Esophagus muscularis mucosa (tissue), 4 donors: ENCODE measurements around the gene ZBTB39. TPM values are rescaled to one million over a fixed set of nuclear protein-coding genes. Genes with fewer than 3 reads are reported as not detected.

Experiments
- DNase-seq: peaks from one replicate; pipeline ENCODE4 v3.0.0-alpha.2; 2017; ENCODE audit errors: extremely low spot score
- H3K27ac ChIP-seq, 4 donors: fragments of 200-600 bp; sonication (generic); replicated peaks in 1 of 4; 1 replicate in 3 of 4; 2 replicates in 1 of 4; pipeline ENCODE4 v1.5.1; 2016 to 2019; ENCODE audit warnings: mild to moderate bottlenecking in 1 of 4
- H3K27me3 ChIP-seq, 4 donors: fragments of 200-600 bp; sonication (generic); one replicate each; pipeline versions ENCODE4 v1.5.1 to v1.6.0; 2016 to 2019
- H3K36me3 ChIP-seq, 4 donors: fragments of 200-600 bp; sonication (generic); one replicate each; pipeline ENCODE4 v1.5.1; 2016 to 2019
- H3K4me1 ChIP-seq, 4 donors: fragments of 200-600 bp; sonication (generic); one replicate each; pipeline ENCODE4 v1.5.1; 2016 to 2019
- H3K4me3 ChIP-seq, 4 donors: fragments of 200-600 bp; sonication (generic); 1 replicate in 2 of 4; 2 replicates in 2 of 4; pipeline ENCODE4 v1.5.1; 2016 to 2019; ENCODE audit warnings: mild to moderate bottlenecking in 4 of 4, moderate library complexity in 1 of 4
- H3K9me3 ChIP-seq, 4 donors: fragments of 200-600 bp; sonication (generic); 1 replicate in 3 of 4; 2 replicates in 1 of 4; pipeline ENCODE4 v1.5.1; 2016 to 2019
- EP300 ChIP-seq: sonication (generic); formaldehyde crosslinking; IDR thresholded peaks from one replicate; pipeline ENCODE4 v1.6.1; 2017; ENCODE audit warnings: antibody characterized with exemption
- POLR2A ChIP-seq: fragments of 450-650 bp; IDR thresholded peaks from one replicate; pipeline ENCODE4 v1.6.1; 2017; ENCODE audit warnings: antibody characterized with exemption, moderate library complexity, mild to moderate bottlenecking, low read depth
- POLR2AphosphoS5 ChIP-seq, 2 donors: sonication (generic); formaldehyde crosslinking; IDR thresholded peaks; one replicate each; pipeline ENCODE4 v1.6.1; 2017; ENCODE audit warnings: antibody characterized with exemption in 2 of 2
- WGBS: methylation state at CpG from one replicate; pipeline ENCODE4 v1.1.5; 2018; 5-methylcytosine and 5-hydroxymethylcytosine counted together
- intact Hi-C: fragments of 100-400 bp; cut with DNase I; formaldehyde crosslinking; loops from one replicate; pipeline ENCODE4 v1.15.1; 2023
- total RNA-seq, 4 donors: library from RNA; depleted of rRNA; stranded (reverse); fragments of >200 nt; gene quantifications; one replicate each; pipeline versions ENCODE4 v1.1.0 to v1.2.1, GENCODE V29; 2016
- TF ChIP-seq, protein P1 (sequence below), 3 experiments: fragments of 200-600 bp in 2 of 3; fragments of 450-650 bp in 1 of 3; sonication (generic) in 2 of 3; IDR thresholded peaks; one replicate each; pipeline ENCODE4 v1.5.1; 2017 to 2019; ENCODE audit warnings: antibody characterized with exemption in 3 of 3, mild to moderate bottlenecking in 2 of 3, moderate library complexity in 1 of 3

The ZBTB39 gene
- total RNA-seq, 4 donors from 2014 or later: 5.0 to 9.1 (median 7.1) TPM

DNA sequence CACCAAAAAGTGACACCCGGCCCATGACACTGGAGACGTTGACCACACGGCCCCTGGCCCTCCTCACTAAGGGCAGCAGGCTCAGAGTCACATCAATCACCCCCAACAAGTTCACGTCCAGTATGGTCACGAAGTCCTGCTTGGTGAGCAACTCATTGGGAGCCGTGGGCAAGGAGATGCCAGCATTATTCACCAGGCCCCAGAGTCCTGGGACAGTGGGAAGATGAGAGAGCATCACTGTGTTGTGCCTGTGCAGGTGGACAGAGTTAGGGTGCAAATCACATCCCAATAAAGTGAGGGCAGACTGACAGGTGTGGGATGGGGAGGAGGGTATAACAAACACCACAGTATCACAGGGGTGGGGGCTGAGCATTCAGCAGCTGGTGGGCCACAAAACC, 51.4 kb downstream of the ZBTB39 start:
- 73% methylated on average over 4 of the region's 6 CpGs for WGBS
- TF ChIP-seq POLR2A (no peak), EP300 (no peak), POLR2AphosphoS5 (IDR thresholded peaks at IDR 0.05) (no peak)
- TF ChIP-seq, protein P1, sequence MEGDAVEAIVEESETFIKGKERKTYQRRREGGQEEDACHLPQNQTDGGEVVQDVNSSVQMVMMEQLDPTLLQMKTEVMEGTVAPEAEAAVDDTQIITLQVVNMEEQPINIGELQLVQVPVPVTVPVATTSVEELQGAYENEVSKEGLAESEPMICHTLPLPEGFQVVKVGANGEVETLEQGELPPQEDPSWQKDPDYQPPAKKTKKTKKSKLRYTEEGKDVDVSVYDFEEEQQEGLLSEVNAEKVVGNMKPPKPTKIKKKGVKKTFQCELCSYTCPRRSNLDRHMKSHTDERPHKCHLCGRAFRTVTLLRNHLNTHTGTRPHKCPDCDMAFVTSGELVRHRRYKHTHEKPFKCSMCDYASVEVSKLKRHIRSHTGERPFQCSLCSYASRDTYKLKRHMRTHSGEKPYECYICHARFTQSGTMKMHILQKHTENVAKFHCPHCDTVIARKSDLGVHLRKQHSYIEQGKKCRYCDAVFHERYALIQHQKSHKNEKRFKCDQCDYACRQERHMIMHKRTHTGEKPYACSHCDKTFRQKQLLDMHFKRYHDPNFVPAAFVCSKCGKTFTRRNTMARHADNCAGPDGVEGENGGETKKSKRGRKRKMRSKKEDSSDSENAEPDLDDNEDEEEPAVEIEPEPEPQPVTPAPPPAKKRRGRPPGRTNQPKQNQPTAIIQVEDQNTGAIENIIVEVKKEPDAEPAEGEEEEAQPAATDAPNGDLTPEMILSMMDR (IDR thresholded peaks at IDR 0.05): no peak
- Histone ChIP-seq H3K4me3 (no peak overlapping the region), H3K9me3 (peaks cover 0 to 16% (median 9%) of the 10 kb centered on the region in 4 donors), H3K36me3 (peaks cover 0 to 5% (median 0%) of the 10 kb centered on the region in 4 donors), H3K4me1 (no peaks in the 10 kb centered on the region), H3K27ac (no peak overlapping the region), H3K27me3 (no peaks in the 10 kb centered on the region)
- peak; percentile 62 for DNase-seq
- intact Hi-C loops: no loop called here

DNA sequence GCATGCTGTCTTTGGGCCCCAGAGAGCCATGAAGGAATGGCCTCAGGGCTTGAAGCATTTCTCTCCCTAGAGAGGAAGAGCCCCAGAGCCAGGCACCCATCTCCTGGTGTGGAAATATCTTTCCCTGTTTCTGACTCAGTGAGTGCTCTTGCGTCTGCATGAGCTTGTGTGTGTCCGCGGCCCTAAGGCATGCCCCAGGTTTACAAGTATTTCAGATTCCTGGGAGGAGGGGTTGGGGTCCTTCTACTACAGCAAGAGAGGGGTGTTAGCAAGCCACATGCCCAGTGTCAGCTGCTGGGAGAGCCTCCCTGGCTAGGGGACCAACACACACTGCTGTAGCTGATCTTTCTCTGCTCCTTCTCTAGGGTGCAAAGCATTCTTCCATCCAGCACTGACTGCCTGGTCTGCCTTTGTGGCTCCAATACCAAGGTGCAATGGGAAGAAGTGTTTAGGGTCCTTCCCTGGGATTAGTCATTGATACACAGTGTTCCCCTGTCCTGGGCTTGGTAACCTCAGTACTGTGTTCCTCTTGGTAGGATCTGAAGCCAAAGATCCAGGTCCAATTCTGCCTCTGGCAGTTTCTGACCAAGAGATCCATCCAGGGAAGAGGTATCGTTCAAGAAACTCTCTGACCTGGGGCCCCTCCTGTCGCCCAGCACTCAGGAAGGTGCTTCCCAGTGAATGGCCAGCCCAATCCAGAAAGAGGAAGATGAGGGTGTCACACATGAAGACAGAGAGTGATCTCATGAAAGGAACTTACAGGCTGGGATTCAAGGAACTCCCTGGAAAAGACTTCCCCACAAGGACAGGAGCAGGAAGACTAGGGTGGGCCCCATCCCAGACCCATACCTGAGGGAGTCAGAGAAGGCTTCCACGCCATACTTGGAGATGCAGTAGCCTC, 52.0 kb downstream of the ZBTB39 start:
- Histone ChIP-seq H3K4me1 (no peaks in the 10 kb centered on the region), H3K4me3 (no peak overlapping the region), H3K27ac (no peak overlapping the region), H3K36me3 (peaks cover 0 to 5% (median 0%) of the 10 kb centered on the region in 4 donors), H3K9me3 (peaks cover 0 to 16% (median 9%) of the 10 kb centered on the region in 4 donors), H3K27me3 (no peaks in the 10 kb centered on the region)
- intact Hi-C loops: no loop called here
- TF ChIP-seq POLR2AphosphoS5 (IDR thresholded peaks at IDR 0.05) (no peak), EP300 (no peak), POLR2A (no peak)
- TF ChIP-seq, protein P1 (IDR thresholded peaks at IDR 0.05): no peak
- WGBS: 91% methylated on average over 5 of the region's 6 CpGs
- peak; percentile 81 for DNase-seq

DNA sequence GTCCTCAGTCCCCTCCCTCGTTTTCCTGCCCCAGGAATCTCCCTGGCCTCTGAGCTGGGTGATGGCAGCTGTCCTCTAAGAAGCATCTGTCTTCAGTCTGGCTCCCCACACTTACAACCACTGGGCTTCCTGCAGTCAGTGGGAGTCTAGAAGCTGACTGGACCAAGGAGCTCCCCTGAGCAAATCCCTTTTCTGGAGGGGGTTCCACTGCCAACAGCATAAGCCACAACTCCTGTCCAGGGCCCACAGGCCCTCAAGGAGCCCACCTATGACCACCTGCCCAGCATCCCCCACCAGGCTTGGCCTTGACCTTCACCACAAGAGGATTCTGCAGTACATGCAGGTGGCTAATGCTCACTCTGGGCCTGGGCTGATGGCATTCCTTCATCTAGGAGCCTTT, 53.0 kb downstream of the ZBTB39 start:
- Histone ChIP-seq H3K27me3 (no peaks in the 10 kb centered on the region), H3K4me3 (no peak overlapping the region), H3K27ac (no peak overlapping the region), H3K4me1 (no peaks in the 10 kb centered on the region), H3K9me3 (peaks cover 0 to 6% (median 4%) of the 10 kb centered on the region in 4 donors), H3K36me3 (peaks cover 0 to 5% (median 0%) of the 10 kb centered on the region in 4 donors)
- DNase-seq: peak; percentile 77
- WGBS: 29% methylated on average over 1 of the region's 1 CpG
- TF ChIP-seq POLR2A: no peak
- TF ChIP-seq POLR2AphosphoS5 (IDR thresholded peaks at IDR 0.05): no peak
- no peak for TF ChIP-seq EP300
- TF ChIP-seq, protein P1 (IDR thresholded peaks at IDR 0.05): no peak
- intact Hi-C loops: no loop called here

DNA sequence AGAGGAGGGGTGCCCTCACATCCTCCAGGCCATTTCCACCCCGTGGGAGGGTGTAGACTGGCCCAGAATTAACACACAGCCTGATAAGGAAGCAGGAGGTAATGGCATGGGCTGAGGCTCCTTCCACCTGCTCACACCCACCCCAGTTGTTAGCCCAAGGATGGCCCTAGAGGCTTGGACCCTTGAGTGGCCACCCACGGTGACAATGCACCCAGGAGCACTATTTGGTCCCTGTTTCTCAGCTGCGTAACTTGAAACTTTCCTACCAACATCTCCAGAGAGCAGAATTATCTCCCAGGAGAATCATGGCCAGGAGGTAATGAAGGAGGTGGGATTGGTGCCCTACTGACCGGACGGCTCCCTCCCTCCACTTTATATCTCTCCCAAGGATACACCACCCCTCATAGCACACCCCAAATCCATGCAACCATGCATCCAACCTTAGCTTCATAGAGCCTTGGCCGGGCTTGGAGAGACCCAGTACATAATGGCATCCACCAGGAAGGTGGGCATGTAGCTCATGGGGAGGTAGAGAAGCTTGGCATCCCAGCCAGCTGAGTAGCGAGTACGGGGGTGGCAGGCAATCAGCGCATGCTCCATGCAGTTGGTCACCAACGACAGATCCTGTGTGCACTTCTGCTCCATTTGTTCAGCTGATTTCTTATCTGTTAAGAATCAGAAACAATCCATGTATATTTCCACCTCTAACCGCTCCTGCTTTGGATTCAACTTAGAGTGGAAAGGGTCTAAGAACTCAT, 54.6 kb downstream of the ZBTB39 start:
- Histone ChIP-seq H3K27ac (no peak overlapping the region), H3K36me3 (peaks cover 0 to 5% (median 0%) of the 10 kb centered on the region in 4 donors), H3K4me3 (no peak overlapping the region), H3K9me3 (no peaks in the 10 kb centered on the region), H3K4me1 (no peaks in the 10 kb centered on the region), H3K27me3 (no peaks in the 10 kb centered on the region)
- peak; percentile 74 for DNase-seq
- WGBS: 94% methylated on average over 9 of the region's 11 CpGs
- intact Hi-C loops: no loop called here
- TF ChIP-seq EP300: no peak

DNA sequence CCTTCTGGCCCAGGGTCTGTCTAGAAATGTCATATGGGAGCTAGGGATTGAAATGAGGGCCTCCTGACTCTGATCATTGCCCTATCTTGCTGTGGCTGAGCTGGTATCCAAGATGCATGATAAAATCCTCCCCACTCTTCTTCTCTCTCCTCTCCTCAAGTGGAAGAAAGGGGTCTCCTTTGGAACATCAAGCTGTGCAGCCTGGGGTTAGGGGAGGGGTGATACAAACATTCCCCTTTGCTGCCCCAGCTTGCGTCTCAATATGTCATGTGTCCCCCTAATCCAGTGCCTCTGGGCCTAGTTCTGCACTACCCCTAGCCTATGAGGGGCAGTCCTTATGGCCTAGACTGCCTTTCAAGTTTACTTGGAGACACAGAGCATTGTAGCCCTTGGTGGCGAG, 57.5 kb downstream of the ZBTB39 start:
- Histone ChIP-seq H3K27me3 (no peaks in the 10 kb centered on the region), H3K27ac (no peak overlapping the region), H3K4me1 (no peaks in the 10 kb centered on the region), H3K4me3 (no peak overlapping the region), H3K9me3 (no peaks in the 10 kb centered on the region), H3K36me3 (peaks cover 0 to 5% (median 0%) of the 10 kb centered on the region in 4 donors)
- 100% methylated on average over 2 of the region's 2 CpGs for WGBS
- peak; percentile 62 for DNase-seq
- no peak for TF ChIP-seq POLR2AphosphoS5 (IDR thresholded peaks at IDR 0.05)
- TF ChIP-seq EP300: no peak
- TF ChIP-seq, protein P1 (IDR thresholded peaks at IDR 0.05): no peak
- TF ChIP-seq POLR2A: no peak
- intact Hi-C loops: no loop called here
